GM23338 (cell line): ENCODE data around the gene NPL.

Experiments
- CREB1 ChIP-seq: fragments of 250-450 bp; sonication (Bioruptor Pico); IDR thresholded peaks from 2 replicates; pipeline ENCODE4 v1.5.0; 2020; ENCODE audit warnings: low read depth, mild to moderate bottlenecking, moderate library complexity
- EZH2 ChIP-seq: fragments of 200-600 bp; sonication (generic); IDR thresholded peaks from one replicate; pipeline ENCODE4 v1.8.0; 2017; ENCODE audit warnings: antibody characterized with exemption, mild to moderate bottlenecking, low read depth; ENCODE audit not compliant: unreplicated experiment
- EZH2phosphoT487 ChIP-seq: fragments of 200-600 bp; sonication (generic); IDR thresholded peaks from one replicate; pipeline ENCODE4 v1.8.1; 2018; ENCODE audit warnings: antibody characterized with exemption; ENCODE audit not compliant: unreplicated experiment
- JUNB ChIP-seq: IDR thresholded peaks from one replicate; pipeline ENCODE4 v1.6.1; 2016; ENCODE audit warnings: antibody characterized with exemption; ENCODE audit not compliant: unreplicated experiment
- POLR2AphosphoS5 ChIP-seq: IDR thresholded peaks from 2 replicates; pipeline ENCODE4 v1.6.1; 2016; ENCODE audit warnings: antibody characterized with exemption, low read depth
- REST ChIP-seq: IDR thresholded peaks from one replicate; pipeline ENCODE4 v1.6.1; 2018; ENCODE audit warnings: antibody characterized with exemption; ENCODE audit not compliant: unreplicated experiment
- STAT1 ChIP-seq: IDR thresholded peaks from one replicate; pipeline ENCODE4 v1.6.1; 2016; ENCODE audit warnings: antibody characterized with exemption; ENCODE audit not compliant: unreplicated experiment
- ZNF114 ChIP-seq: fragments of 250-450 bp; sonication (Bioruptor Pico); IDR thresholded peaks from 2 replicates; pipeline ENCODE4 v1.5.0; 2020; ENCODE audit warnings: mild to moderate bottlenecking, moderate library complexity
- ZNF331 ChIP-seq: fragments of 250-450 bp; sonication (Bioruptor Pico); IDR thresholded peaks from 2 replicates; pipeline ENCODE4 v1.5.0; 2020; ENCODE audit warnings: low read depth, mild to moderate bottlenecking, moderate library complexity
- ZNF462 ChIP-seq: fragments of 250-450 bp; sonication (Bioruptor Pico); IDR thresholded peaks from 2 replicates; pipeline ENCODE4 v1.5.0; 2020; ENCODE audit warnings: mild to moderate bottlenecking, moderate library complexity
- TF ChIP-seq, protein P1 (sequence below), 2 experiments: fragments of 200-600 bp in 1 of 2; sonication (generic) in 1 of 2; conservative IDR thresholded peaks; 2 replicates each; pipeline versions ENCODE4 v1.5.1 to v1.6.1; 2016 to 2017; ENCODE audit warnings: antibody characterized with exemption in 2 of 2, low read depth in 2 of 2, mild to moderate bottlenecking in 2 of 2, moderate library complexity in 1 of 2
- TF ChIP-seq, protein P2 (sequence below): IDR thresholded peaks from 2 replicates; pipeline ENCODE4 v1.6.1; 2016; ENCODE audit warnings: antibody characterized with exemption

DNA sequence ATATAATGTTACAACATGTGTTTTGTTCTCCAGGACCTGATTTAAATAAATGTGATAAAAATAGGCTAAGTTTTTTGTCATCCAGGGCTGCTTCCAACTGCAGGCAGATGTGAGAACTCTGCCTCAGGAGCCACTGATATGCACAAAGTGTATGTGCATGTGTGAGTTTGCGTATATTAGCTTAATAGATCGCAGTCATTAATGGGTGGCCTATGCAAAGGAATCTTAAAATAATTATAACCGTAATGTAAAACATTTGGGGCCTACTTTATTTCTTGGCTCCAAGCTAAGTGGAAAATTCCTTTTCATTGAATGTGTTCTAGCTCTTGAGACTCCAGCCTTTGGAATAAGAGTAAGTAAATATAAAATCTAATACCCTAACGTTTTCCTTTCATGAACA is 66.3 kb downstream of the NPL start:
- TF ChIP-seq, protein P1, sequence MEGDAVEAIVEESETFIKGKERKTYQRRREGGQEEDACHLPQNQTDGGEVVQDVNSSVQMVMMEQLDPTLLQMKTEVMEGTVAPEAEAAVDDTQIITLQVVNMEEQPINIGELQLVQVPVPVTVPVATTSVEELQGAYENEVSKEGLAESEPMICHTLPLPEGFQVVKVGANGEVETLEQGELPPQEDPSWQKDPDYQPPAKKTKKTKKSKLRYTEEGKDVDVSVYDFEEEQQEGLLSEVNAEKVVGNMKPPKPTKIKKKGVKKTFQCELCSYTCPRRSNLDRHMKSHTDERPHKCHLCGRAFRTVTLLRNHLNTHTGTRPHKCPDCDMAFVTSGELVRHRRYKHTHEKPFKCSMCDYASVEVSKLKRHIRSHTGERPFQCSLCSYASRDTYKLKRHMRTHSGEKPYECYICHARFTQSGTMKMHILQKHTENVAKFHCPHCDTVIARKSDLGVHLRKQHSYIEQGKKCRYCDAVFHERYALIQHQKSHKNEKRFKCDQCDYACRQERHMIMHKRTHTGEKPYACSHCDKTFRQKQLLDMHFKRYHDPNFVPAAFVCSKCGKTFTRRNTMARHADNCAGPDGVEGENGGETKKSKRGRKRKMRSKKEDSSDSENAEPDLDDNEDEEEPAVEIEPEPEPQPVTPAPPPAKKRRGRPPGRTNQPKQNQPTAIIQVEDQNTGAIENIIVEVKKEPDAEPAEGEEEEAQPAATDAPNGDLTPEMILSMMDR (conservative IDR thresholded peaks at IDR 0.05; ENCODE audit: low read depth in 2 of 2) = no peak
- TF ChIP-seq CREB1 (CRISPR knock-in tag) (no peak), ZNF331 (CRISPR knock-in tag) (no peak), POLR2AphosphoS5 (no peak), JUNB (no peak), EZH2phosphoT487 (no peak), REST (no peak), STAT1 (no peak), EZH2 (no peak), ZNF462 (CRISPR knock-in tag) (no peak), ZNF114 (CRISPR knock-in tag) (no peak)
- TF ChIP-seq, protein P2, sequence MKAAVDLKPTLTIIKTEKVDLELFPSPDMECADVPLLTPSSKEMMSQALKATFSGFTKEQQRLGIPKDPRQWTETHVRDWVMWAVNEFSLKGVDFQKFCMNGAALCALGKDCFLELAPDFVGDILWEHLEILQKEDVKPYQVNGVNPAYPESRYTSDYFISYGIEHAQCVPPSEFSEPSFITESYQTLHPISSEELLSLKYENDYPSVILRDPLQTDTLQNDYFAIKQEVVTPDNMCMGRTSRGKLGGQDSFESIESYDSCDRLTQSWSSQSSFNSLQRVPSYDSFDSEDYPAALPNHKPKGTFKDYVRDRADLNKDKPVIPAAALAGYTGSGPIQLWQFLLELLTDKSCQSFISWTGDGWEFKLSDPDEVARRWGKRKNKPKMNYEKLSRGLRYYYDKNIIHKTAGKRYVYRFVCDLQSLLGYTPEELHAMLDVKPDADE = no peak
